CD14-positive monocyte (primary cell): ENCODE results near the gene DACT1. TPM values are rescaled to one million over a fixed set of nuclear protein-coding genes. Genes with fewer than 3 reads are reported as not detected.

Source experiments
- DNase-seq, 3 donors: peaks; one replicate each; pipeline ENCODE4 v3.0.0-alpha.2; 2011 to 2022
- H2AFZ ChIP-seq: 2 replicates; pipeline ENCODE4 v1.6.0; 2012; ENCODE audit warnings: mild to moderate bottlenecking, low read depth, low read length, inconsistent platforms; ENCODE audit not compliant: insufficient read depth, poor library complexity, severe bottlenecking
- H3K27ac ChIP-seq, 2 donors: 1 replicate in 1 of 2; 2 replicates in 1 of 2; pipeline ENCODE4 v1.5.1; 2012 to 2013; ENCODE audit warnings: low read length in 2 of 2, control low read depth in 1 of 2, inconsistent platforms in 1 of 2, low read depth in 1 of 2, mild to moderate bottlenecking in 1 of 2
- H3K27me3 ChIP-seq, 2 donors: one replicate each; pipeline versions ENCODE4 v1.6.0 to v1.6.1; 2011 to 2013; ENCODE audit warnings: low read length in 2 of 2; ENCODE audit not compliant: control insufficient read depth in 2 of 2, insufficient read depth in 2 of 2
- H3K36me3 ChIP-seq, 2 donors: replicated peaks in 1 of 2; 1 replicate in 1 of 2; 2 replicates in 1 of 2; pipeline versions ENCODE4 v1.5.1 to v1.6.1; 2012 to 2013; ENCODE audit warnings: low read length in 2 of 2, control low read depth in 1 of 2, inconsistent platforms in 1 of 2, mild to moderate bottlenecking in 1 of 2; ENCODE audit not compliant: insufficient read depth in 2 of 2, control insufficient read depth in 1 of 2
- H3K4me1 ChIP-seq, 2 donors: 1 replicate in 1 of 2; 2 replicates in 1 of 2; pipeline versions ENCODE4 v1.5.1 to v1.6.1; 2012 to 2013; ENCODE audit warnings: low read length in 2 of 2, control low read depth in 1 of 2, inconsistent platforms in 1 of 2, mild to moderate bottlenecking in 1 of 2, moderate library complexity in 1 of 2; ENCODE audit not compliant: insufficient read depth in 2 of 2, control insufficient read depth in 1 of 2
- H3K4me2 ChIP-seq: replicated peaks from 2 replicates; pipeline ENCODE3; 2012; ENCODE audit warnings: low read length, moderate library complexity, mild to moderate bottlenecking; ENCODE audit not compliant: poor library complexity, severe bottlenecking; ENCODE audit errors: extremely low read depth
- H3K4me3 ChIP-seq, 3 experiments: fragments of 200-600 bp in 1 of 3; sonication (generic) in 1 of 3; replicated peaks in 1 of 3; 1 replicate in 2 of 3; 2 replicates in 1 of 3; pipeline ENCODE4 v1.5.1; 2011 to 2013; ENCODE audit warnings: low read length in 3 of 3, mild to moderate bottlenecking in 3 of 3, control low read depth in 2 of 3, low read depth in 2 of 3, inconsistent platforms in 1 of 3, moderate library complexity in 1 of 3
- H3K79me2 ChIP-seq: 2 replicates; pipeline ENCODE4 v1.6.0; 2012; ENCODE audit warnings: mild to moderate bottlenecking, control low read depth, inconsistent platforms, low read length, moderate library complexity; ENCODE audit not compliant: insufficient read depth
- H3K9ac ChIP-seq: 2 replicates; pipeline ENCODE4 v1.6.0; 2017; ENCODE audit warnings: low read length, mild to moderate bottlenecking; ENCODE audit not compliant: insufficient read depth, poor library complexity, severe bottlenecking
- H3K9me3 ChIP-seq, 2 donors: replicated peaks in 1 of 2; 1 replicate in 1 of 2; 2 replicates in 1 of 2; pipeline versions ENCODE4 v1.5.1 to v1.6.1; 2012 to 2013; ENCODE audit warnings: low read length in 2 of 2, control low read depth in 1 of 2; ENCODE audit not compliant: control insufficient read depth in 1 of 2, insufficient read depth in 1 of 2
- H4K20me1 ChIP-seq: 2 replicates; pipeline ENCODE4 v1.6.0; 2012; ENCODE audit warnings: mild to moderate bottlenecking, low read length, control low read depth, moderate library complexity; ENCODE audit not compliant: insufficient read depth
- H3K27ac Mint-ChIP-seq, 7 donors: one replicate each; pipeline ENCODE4 v1.8.0; 2020; ENCODE audit warnings: mild to moderate bottlenecking in 7 of 7, mixed read lengths in 7 of 7, moderate library complexity in 6 of 7, inconsistent platforms in 2 of 7
- H3K27me3 Mint-ChIP-seq, 3 donors: one replicate each; pipeline ENCODE4 v1.8.0; 2021 to 2022; ENCODE audit warnings: low read depth in 3 of 3, mild to moderate bottlenecking in 3 of 3, mixed read lengths in 3 of 3, moderate library complexity in 3 of 3, inconsistent platforms in 1 of 3
- H3K36me3 Mint-ChIP-seq, 2 donors: one replicate each; pipeline ENCODE4 v1.8.0; 2020; ENCODE audit warnings: mixed read lengths in 2 of 2, inconsistent platforms in 1 of 2, mild to moderate bottlenecking in 1 of 2
- H3K4me1 Mint-ChIP-seq: one replicate; pipeline ENCODE4 v1.8.0; 2020; ENCODE audit warnings: mild to moderate bottlenecking, mixed read lengths
- H3K4me3 Mint-ChIP-seq, 2 donors: one replicate each; pipeline ENCODE4 v1.8.0; 2020; ENCODE audit warnings: mild to moderate bottlenecking in 2 of 2, mixed read lengths in 2 of 2, moderate library complexity in 1 of 2
- H3K9me3 Mint-ChIP-seq, 7 donors: one replicate each; pipeline ENCODE4 v1.8.0; 2020 to 2022; ENCODE audit warnings: mixed read lengths in 7 of 7, mild to moderate bottlenecking in 6 of 7, moderate library complexity in 6 of 7, inconsistent platforms in 2 of 7
- CTCF ChIP-seq: fragments of 200-600 bp; IDR thresholded peaks from one replicate; pipeline ENCODE4 v1.8.0; 2022; ENCODE audit warnings: antibody characterized with exemption, mild to moderate bottlenecking
- WGBS: methylation state at CpG from one replicate; pipeline ENCODE4 v1.1.5; 2013; ENCODE audit warnings: missing lambda C conversion rate; ENCODE audit not compliant: insufficient coverage; 5-methylcytosine and 5-hydroxymethylcytosine counted together
- intact Hi-C, 2 donors: fragments of 100-400 bp; cut with micrococcal nuclease; formaldehyde crosslinking; loops; one replicate each; pipeline versions ENCODE4 v1.15.0 to v1.15.1; 2023
- polyA plus RNA-seq, 3 donors: library from polyadenylated mRNA; depleted of rRNA in 1 of 3; unstranded in 2 of 3; stranded (reverse) in 1 of 3; fragments of 300-500 nt in 2 of 3; fragments of >200 nt in 1 of 3; fragmentation: Illumina TruSeq in 2 of 3; gene quantifications; 1 replicate in 2 of 3; 2 replicates in 1 of 3; pipeline ENCODE4 v1.2.3, GENCODE V29; 2012 to 2021

Gene DACT1
- polyA plus RNA-seq, 3 donors, result 0.09 TPM; not detected in 2

GRCh38 chr14:58617619-58618018, 20.1 kb upstream of the DACT1 start:
- no peak overlapping the region for H3K27ac ChIP-seq
- no peaks in the 10 kb centered on the region for H4K20me1 ChIP-seq
- H3K27me3 ChIP-seq, result no peaks in the 10 kb centered on the region
- TF ChIP-seq CTCF, result no peak
- H3K4me1 Mint-ChIP-seq, result no peaks in the 10 kb centered on the region
- no peak for DNase-seq
- intact Hi-C loops, result no loop called here
- WGBS, result no CpG with 5 or more reads among the region's 1 CpG
- H3K27me3 Mint-ChIP-seq, result peaks cover 0 to 3% (median 0%) of the 10 kb centered on the region in 3 donors
- H3K36me3 Mint-ChIP-seq, result no peaks in the 10 kb centered on the region
- no peaks in the 10 kb centered on the region for H3K4me1 ChIP-seq
- H3K9ac ChIP-seq, result no peak overlapping the region
- H3K9me3 Mint-ChIP-seq, result peaks cover 0 to 3% (median 0%) of the 10 kb centered on the region in 7 donors
- no peaks in the 10 kb centered on the region for H3K36me3 ChIP-seq
- no peak overlapping the region for H3K4me3 Mint-ChIP-seq
- H3K4me2 ChIP-seq, result no peak overlapping the region
- H3K9me3 ChIP-seq, result no peaks in the 10 kb centered on the region
- no peak overlapping the region for H3K4me3 ChIP-seq
- H2AFZ ChIP-seq, result no peak overlapping the region
- no peak overlapping the region for H3K27ac Mint-ChIP-seq
- no peaks in the 10 kb centered on the region for H3K79me2 ChIP-seq

- no peak for DNase-seq
- 100% methylated on average over 2 of the region's 2 CpGs for WGBS
- no peak for TF ChIP-seq CTCF
- H3K4me3 ChIP-seq, result no peak overlapping the region
- H3K27ac ChIP-seq, result no peak overlapping the region
- no peaks in the 10 kb centered on the region for H3K27me3 ChIP-seq
- no peaks in the 10 kb centered on the region for H4K20me1 ChIP-seq
- no peaks in the 10 kb centered on the region for H3K9me3 ChIP-seq
- Mint-ChIP-seq H3K4me3 (no peak overlapping the region), H3K9me3 (peaks cover 0 to 3% (median 0%) of the 10 kb centered on the region in 7 donors), H3K4me1 (no peaks in the 10 kb centered on the region), H3K36me3 (no peaks in the 10 kb centered on the region), H3K27ac (no peak overlapping the region), H3K27me3 (peaks cover 0 to 3% (median 0%) of the 10 kb centered on the region in 3 donors)
- no peaks in the 10 kb centered on the region for H3K36me3 ChIP-seq
- H3K79me2 ChIP-seq, result no peaks in the 10 kb centered on the region
- H3K4me1 ChIP-seq, result no peaks in the 10 kb centered on the region
- intact Hi-C loops, result no loop called here
- H2AFZ ChIP-seq, result no peak overlapping the region
- no peak overlapping the region for H3K4me2 ChIP-seq
- H3K9ac ChIP-seq, result no peak overlapping the region
These were observed 17.8 kb upstream of the DACT1 start for GRCh38 chr14:58620011-58620410.
